Placental pericyte (primary cell): ENCODE data around the gene SLC9A1. TPM values are rescaled to one million over a fixed set of nuclear protein-coding genes. Genes with fewer than 3 reads are reported as not detected.

Source experiments
- total RNA-seq: library from RNA; depleted of rRNA; stranded (reverse); fragments of >200 nt; gene quantifications from 2 replicates; pipeline ENCODE4 v1.2.3, GENCODE V29; 2012

Gene SLC9A1
- total RNA-seq, result 13.7 and 28.0 TPM in 2 replicates

DNA sequence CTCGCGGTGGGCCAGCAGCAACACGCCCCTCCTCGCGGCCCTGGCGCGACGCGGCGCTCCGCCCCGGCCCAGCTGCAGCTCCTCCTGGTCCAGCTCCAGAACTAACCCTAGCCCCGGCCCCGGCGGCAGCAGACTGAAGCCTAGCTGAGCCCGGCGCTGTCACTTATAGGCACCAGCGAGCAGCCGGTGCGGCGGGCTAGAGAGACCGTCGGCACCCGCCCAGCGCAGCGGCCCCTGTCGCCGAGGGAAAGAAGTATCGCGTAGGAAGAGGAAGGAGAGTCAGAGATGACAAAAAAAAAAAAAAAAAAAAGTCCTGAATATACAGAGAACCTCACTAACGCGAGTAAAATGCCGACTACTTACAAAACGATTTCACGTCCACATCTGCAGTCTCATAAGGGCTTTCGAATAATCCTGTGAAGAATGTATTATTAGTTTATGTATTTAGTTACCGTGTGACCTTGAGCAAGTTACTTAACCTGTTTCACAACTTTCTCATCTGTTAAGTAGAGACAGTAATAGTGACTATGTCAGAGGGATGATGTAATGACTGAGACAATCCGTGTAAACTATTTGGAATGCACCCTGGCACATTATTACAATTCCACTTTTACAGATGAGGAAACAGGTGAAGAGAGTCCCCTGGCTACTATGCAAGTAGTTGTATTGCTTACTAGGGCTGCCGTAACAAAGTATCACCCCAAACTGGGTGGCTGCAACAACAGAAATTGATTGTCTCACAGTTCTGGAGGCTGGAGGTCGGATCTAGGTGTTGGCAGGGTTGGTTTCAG lies at the start of gene SLC9A1:
Gene SLC9A1 (minus strand): TSS at position 135 of the 791 bp plus-strand sequence. CDS start 791 bp downstream, outside the sequence.

Other genes with a start within 250 kb of the SLC9A1 start
- not detected in 2 replicates for gene NR0B2, start 241.2 kb downstream of the SLC9A1 start, total RNA-seq
- 29.1 and 39.5 TPM in 2 replicates for gene NUDC, start 233.4 kb downstream of the SLC9A1 start, total RNA-seq
- gene KDF1, start 194.7 kb downstream of the SLC9A1 start, total RNA-seq, result not detected in 2 replicates
- 8.8 and 51.4 TPM in 2 replicates for gene TRNP1, start 161.4 kb downstream of the SLC9A1 start, total RNA-seq
- 1.1 and 4.9 TPM in 2 replicates for gene TENT5B, start 142.3 kb downstream of the SLC9A1 start, total RNA-seq
- gene WDTC1, start 79.5 kb upstream of the SLC9A1 start, total RNA-seq, result 23.4 and 24.6 TPM in 2 replicates
- 31.6 and 39.8 TPM in 2 replicates for gene TMEM222, start 167.0 kb upstream of the SLC9A1 start, total RNA-seq
- gene SYTL1, start 186.9 kb upstream of the SLC9A1 start, total RNA-seq, result 0.44 TPM in 1 of 2 replicates, not detected in the other
- gene MAP3K6, start 211.8 kb upstream of the SLC9A1 start, total RNA-seq, result 6.1 and 22.0 TPM in 2 replicates
- gene FCN3, start 219.7 kb upstream of the SLC9A1 start, total RNA-seq, result not detected in 2 replicates
- gene CD164L2, start 228.2 kb upstream of the SLC9A1 start, total RNA-seq, result not detected in 2 replicates
- 0.44 and 2.9 TPM in 2 replicates for gene GPR3, start 237.5 kb upstream of the SLC9A1 start, total RNA-seq